NCI-H524 (cell line): ENCODE data around the gene PRKD1.

Experiments
- DNase-seq, 2 experiments: peaks; one replicate each; lab custom pipeline; 2025; lab: John Stamatoyannopoulos, UW

PRKD1 gene

DNA sequence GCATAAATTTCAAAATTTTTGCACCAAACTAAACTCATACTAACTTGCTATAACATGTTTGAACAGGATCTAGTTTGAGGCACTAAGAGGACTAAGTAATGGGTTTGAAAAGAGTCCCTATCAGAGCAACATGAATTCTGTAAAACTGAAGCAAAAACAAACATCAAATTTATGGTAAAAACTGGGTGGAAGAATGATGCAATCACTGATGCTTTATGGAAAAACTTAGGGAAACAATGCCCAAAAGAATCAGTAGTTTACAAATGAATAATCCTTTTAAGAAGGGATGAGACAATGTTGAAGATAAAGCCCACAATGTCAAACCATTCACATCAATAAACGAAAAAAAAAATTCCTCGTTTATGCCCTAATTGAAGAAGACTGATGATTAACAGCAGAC is 88.9 kb downstream of the PRKD1 start:
- DNase-seq = no peak

DNA sequence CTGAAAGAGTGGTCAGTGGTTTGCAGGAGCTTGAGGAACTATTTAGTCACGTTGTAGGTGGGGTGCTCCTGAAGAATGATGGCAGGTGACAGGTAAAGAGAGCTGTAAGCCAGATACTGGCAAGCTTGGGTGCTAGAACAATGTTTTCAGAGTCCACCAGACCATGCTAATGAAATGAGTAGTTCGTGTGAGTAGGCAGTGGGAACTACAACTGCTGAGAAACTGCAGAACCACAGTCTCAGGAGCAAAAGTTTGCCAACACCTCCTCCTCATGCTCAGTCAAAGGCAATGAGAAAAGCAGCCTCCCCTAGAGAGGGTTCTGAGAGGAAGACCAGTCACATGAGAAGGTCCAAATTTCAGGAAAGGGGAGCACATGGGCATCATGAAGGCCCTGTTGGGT is 91.3 kb downstream of the PRKD1 start:
- no peak for DNase-seq

DNA sequence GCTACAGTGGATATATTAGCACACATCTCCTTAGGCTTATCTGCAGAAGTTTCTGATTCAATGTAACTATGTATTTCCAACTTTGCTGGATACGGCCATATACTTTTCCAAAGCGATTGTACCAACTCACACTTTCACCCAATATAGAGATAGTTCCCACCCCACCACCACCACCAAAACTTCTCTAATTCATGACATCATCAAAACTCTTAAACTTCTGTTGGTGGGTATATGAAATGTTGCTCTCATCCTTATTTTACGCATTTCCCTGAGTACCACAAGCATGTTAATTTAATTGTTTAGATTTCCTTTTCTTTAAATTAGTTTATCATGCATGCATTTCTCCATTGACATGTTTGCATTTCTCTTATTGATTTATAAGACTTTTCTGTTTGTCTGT is 95.6 kb downstream of the PRKD1 start:
- DNase-seq = no peak

DNA sequence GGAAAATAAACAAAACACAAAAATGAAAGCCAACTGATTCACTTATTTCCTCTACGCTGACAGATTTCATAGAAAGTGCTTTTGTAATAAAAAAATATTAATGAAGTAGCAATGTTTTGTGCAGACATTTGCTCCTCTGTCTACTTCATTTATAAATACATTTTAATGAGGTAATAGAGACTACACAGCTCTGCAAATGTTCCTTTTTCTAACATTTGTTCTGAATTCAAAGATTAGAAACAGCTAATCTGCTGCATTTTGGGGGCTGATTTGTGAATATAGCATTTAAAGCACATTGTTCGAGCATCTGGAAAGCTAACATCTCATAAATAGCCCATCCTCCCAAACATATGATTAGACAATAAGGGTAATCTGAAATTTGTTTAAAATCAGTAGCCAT is 97.8 kb downstream of the PRKD1 start:
- DNase-seq = no peak

DNA sequence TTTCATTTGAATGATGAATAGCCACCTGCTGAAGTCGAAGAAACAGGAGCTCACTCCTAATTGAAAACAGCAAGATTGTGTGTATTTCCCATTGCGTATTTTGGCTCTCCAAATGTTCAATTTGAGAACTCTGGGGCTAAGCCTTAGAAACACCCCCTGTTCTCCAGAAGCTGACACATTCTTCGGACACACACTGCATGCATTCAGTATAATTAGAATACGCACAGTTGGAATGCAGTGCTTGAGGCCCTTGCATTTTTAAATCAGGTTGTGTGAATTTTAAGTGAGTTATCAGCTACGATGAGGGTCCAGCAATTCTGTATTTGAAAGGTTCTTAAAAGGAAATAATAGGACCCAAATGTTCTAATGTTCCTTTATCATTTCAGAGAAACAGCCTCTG is 103.8 kb downstream of the PRKD1 start:
- DNase-seq = no peak

DNA sequence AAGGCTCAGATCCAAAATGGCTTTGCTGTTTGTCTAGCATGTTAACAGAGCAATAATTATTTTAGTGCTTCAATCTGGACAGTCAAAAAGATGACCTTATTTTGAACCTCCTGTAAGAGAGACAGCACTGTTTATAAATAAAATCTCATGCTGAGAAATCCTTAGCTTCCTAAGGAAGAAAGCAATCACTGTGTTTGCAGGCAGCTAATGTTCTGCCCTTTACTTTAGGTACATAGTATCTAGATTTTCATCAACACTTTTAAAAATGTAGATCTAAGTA is 105.3 kb downstream of the PRKD1 start:
- no peak for DNase-seq

DNA sequence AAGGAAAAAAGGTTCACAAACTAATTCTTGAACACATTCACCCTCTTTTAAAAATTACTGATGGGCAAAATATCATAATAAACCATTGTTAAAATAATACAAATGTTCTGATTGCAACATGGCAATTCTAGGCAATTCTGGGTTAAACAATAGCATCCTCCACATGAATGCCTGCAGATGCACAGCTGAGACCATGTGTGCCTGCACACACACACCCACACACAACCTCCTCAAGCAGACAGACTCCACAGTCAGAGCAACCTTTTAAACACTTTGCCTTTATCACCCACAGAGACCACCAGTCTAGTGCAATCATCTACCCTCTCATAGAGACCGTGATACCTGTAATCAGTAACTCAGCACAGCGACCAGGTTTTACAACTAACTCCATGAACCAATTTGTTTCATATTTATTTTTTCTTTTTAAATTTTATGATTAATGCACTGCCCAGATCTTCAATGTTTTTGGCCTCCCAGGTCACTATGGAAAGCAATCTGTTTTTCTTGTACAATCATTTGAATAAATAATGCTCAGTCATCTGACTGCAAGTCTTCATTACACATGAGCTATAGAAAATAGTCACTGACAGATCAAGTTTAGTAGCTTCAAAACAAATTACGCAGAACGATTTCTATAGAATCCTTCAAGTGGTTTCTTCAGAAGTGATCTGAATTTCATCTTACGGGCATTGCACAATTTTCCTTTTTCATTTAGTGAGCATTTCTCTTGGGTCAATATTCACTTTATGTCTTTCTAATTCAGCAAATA is 105.8 kb downstream of the PRKD1 start:
- no peak for DNase-seq

DNA sequence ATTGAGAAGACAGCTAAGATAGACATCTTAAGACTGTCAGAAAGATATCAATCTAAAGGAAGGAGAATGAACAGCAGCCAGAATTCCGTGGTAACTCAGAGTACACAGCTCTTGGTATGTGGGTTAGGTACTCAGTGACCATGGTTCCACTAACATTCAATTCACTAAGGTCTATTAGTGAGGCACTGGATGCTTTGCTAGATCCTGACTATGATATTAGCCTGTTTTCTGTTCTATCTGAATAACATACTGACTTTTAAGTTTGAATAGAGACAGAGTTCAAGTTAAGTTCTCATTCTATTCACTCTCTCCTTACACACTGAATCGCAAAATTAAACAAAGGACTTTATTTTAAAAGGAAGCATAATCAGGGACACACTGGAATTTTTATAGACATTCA is 106.4 kb downstream of the PRKD1 start:
- no peak for DNase-seq

DNA sequence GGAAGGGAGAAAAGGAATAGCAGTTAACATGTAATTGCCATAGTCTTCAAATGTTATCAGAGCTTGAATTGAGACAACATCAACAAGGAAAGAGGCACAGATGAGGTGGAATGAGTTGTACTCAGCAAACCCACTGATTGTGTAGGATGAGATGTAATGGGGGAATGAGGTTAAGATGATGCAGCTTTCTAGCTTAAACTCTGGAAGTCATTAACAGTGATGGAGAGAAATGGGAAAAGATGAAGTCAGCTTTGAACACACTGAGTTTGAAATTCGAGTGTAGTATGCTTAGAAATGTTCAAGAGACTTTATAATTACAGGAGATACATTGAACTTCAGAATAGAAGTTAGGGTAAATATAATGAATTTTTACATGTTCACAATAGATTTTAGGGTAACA is 106.9 kb downstream of the PRKD1 start:
- no peak for DNase-seq

DNA sequence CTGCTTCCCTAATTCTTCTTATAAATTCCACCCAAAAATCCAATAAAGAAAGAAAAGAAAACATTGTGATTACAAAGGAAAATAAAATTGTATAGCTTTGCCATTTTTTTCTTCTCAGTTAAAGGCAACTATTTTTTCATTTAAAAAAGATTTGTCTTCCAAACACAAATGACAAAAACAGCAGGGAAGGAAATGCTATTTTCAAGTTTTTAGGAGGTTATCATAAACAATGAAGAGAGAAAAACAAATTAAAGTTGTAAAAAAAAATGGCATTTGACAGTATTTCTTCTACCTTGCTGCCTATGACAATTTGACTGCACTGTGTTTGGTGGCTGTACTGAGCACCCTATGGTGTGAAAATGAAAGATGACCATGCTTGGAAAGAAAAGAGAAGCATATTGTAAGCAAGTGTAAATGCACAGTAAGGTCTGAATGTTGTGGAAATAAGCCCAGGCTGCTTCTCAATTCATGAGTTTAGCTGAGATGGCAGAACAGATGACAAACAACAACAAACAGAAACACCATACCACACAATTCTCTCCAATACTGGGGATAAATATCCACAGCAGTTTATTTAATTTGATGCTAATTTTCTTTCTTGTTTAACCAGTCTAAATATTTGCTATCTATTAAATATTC is 109.8 kb downstream of the PRKD1 start:
- DNase-seq = no peak

DNA sequence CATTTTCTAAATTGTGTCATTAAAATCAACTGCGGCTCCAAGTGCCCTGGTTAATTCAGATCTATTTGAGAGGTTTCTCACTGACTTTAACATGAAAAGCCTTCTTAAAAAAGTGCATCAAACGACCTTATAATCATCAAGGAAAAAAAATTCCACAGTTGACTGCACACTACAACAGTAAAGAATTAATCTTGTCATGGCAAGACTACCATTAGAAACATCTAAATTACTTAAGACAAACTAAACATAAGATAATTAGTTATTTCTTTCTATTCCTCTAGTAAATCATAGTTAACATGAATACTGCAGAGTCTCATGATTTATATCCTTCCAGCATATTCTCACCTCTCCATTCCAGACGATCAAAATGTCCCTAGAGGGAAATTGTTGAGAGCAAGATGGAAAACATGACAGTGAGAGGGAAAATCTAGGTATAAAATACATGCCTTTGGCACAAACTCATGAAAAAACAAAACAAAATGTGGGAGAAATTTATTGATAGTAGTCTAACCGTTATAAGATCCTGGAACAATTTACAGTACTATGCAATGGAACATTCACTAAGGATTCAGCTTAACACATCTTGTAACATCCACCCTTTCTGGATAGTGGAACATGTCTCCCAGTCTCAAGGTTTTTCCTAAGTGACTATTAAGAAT is 112.5 kb downstream of the PRKD1 start:
- DNase-seq = no peak

DNA sequence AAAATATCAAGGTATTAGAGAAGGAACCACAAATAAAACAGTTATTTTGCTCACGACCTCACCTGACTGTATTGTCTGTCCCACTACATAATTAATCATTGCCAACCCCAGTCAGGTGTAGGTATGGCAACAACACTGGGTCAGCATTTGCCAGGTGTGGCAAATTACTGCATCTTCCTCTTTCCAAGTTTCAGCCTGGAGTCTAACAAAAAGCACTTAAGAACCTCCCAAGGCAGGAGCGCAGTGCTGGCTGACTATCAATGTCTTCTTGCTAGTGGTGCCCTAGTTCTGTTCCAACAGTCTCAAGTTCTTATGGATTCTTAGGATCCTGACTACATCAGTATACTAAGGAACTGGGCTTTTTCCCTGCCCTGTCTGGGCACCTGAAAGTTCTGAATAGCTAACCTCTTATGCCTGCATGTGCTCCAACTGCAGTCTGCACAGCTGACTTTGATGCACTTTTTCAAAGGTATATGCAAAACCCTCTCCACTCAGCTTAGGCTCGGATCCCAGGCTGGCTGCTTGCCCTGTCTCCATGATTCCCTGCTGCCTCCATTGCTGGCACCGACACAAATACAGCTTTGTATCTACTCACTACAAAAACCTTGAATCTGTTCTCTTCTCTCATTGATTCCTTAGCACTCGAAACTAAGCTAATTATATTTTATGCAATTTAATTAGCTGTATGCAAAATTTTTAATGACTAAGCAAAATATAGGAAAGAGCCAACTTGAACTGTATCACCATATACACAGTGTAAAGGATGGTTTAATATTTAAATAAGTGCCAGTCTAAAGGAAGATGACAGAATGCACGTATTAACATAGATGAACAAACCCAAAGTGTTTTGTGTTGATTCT is 113.3 kb downstream of the PRKD1 start:
- DNase-seq = peak in 1 of 2 experiments; percentile 14

DNA sequence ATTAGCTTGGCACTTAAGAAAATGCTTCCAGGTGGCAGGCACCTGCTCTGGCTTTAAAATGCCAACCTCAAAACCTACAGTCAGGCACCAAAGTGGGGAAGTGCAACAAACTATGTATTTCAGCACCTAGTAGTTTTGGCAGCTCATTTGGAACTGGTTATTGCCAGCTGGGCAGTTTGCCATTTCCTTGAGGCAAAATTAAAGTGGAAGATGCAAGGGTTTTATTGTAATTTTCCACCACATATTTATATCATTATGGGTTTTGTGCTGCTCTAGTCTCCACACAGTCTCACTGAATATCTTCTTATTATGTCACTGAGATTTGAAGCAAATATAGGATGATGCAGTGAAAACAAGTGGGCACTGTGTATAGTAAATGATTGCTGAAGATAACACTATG is 117.0 kb downstream of the PRKD1 start:
- DNase-seq = no peak

DNA sequence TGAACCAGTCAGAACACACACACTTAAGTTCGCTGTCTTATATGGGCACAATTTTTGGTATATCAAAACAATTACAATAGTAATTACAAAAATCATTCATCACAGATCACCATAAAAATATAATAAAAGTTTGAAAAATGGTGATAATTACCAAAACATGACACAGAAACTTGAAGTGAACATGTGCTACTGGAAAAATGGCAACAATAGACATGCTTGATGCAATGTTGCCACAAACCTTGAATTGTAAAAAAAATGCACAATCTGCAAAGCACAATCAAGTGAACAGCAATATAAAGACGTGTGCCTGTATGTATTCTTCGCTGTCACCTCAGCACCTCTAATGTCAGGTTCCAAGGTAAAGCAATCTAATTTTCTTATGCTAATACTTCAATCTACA is 117.6 kb downstream of the PRKD1 start:
- no peak for DNase-seq

DNA sequence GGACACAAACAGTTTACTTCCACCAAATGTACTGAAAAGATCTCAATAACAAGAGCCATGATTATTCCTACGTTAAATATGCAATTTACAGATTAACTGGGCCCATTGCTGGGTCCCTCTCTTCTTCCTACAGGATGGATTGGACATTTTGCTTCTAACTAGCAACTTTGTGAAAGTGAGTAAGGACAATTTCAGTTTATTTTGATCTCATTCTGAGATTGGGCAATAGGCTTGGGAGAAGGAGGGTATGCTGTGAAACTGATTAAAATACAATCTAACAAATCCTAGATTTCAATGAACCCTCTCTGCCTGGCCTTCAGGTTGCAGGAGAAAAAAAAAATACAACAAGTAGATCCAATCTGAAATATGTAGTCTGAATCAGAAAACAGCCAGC is 121.5 kb downstream of the PRKD1 start:
- DNase-seq = no peak

DNA sequence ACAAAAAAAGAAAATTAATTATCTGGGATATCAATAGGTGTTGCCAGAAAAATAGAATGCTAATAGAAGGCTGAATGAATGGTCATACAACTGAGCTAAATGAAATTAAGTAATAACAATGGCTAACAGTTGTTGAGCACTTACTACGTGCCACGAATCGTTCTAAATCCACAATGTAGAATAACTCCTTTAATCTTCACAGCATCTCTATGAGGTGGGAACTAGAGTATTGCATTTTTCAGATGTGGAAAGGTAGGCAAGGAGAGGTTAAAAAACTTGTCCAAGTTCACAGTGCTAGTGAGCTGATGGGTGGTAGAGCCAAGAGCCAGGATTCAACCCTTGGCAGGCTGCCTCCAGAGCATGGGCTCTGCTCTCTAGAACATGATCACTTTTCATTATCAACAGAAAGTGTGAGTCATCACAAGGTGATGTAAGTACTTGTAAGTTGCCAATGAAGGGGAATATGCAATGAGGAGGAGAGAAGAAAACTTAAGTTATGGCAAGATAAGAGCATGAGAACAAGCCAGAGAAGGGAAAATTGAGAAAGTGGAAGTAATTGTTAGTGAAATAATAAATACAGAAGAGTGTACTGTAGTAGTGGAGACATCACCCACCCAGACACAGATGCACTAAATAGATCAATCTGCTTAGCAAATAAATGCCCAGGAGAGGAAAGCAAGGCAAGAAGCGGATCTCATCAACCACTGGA is 122.1 kb downstream of the PRKD1 start:
- DNase-seq = no peak

DNA sequence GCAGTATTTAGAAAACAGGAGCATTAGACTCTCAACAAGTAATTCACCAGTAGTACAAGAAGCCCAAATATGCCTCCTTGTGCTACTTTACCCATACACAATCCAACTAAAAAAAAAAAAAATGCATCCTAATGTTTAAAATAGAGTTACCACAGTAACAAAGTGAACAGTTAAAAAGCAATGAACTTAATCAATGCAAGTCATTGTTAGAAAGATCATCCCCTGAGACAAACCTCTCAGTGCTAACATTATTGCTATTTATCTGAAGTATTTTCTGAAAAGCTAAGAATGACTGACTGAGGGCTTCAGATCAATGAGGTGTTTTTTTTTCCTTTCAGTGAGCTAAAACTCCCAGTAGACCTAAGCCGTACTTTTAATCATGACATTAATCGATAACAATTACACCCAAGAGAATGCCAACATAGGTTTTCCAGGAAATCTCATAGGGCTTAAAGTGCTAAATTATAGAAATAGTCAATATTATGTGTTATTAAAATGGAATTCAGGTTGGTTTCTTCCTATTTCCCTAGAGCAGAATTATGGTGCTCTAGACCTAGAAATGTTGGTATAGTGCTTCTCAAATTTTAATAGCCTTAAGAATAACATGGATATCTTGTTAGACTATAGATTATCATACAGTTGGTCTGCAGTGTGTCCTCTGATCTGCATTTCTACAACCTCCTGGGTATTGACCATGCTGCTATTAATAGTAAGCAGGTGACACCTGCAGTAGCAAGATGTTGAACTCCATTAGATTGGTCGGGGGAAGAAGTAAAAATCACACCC is 123.0 kb downstream of the PRKD1 start:
- no peak for DNase-seq

DNA sequence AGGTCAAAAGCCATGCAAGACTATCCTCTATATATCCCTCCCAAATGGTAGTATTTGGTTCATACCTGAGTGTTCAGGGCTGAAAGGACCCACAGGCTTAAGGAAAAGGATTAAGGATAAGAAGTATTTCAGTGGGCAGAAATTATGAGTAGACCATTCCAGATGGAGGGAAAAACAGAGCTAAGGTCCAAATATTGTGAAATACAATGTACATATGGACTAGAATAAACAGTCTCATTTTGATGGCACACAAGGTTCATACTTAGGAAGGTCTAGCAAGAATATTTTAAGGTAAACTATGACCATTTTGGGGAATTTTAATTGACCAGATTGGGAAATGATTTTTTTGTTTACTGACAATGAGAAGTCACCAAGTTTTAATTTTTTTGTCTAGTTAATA is 124.6 kb downstream of the PRKD1 start:
- peak in 1 of 2 experiments; percentile 33 for DNase-seq

DNA sequence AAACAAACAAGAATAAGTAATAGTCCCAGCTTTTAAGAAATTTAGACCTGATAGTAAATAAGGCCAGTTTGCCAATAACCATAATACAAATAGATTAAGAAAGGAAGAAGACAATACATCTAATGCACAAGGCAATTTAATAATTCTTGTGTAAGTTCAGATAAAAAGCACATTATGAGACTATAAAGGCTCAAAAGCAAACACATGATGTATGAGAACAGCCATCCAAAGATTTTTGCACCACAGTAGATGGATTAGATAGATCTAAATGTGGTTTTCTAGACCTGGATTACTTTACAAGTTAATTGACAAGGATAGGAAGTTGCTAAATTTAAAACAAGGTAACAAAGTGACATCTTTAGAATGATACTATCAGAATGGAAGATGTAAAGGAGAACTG is 125.4 kb downstream of the PRKD1 start:
- DNase-seq = no peak

DNA sequence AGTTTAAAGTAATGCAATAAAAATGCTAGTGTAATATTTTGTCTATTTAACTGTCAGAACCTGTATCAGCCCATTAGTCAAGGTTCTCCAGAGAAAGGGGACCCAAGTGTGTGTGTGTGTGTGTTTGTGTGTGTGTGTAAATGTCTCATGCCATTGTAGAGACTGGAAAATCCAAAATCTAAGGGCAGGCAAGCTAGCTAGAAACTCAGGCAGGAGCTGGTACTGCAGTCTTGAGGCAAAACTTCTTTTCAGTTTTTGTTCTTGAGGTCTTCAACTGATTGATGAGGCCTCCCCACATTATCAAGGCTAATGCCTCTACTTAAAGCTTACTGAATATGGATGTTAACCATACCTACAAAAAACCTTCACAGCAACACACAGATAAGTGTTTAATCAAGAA is 126.7 kb downstream of the PRKD1 start:
- DNase-seq = no peak

DNA sequence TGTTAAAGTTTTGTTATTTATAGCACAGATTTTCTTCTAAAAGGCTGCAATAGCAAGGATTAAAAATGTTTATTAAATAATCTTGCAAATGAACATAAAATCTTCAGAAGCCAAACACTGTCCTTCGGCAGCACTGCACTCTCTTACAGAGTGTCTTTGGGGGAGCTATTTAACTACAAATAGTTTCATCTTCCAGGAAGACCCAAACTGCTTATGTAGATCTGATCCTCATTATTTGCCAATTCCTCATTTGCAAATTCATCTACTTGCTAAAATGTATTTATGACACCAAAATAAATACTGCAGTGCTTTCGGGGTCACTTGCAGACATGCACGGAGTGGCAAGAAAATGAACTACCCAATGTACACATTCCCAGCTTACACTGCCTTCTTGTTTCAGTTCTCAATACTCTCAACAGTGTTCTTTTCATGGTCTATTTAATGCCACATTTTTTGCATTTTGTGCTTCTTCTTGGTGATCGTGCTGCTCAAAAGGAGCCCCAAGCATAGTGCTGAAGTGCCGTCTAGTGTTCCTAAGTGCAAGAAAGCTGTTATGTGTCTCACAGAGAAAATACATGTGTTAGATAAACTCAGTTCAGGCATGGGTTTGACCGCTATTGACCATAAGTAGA is 128.1 kb downstream of the PRKD1 start:
- DNase-seq = no peak
